ENCODE measurements around the gene VARS1.
A peak's percentile ranks its signal among the peaks of the same experiment; 100 is the strongest.
"Not testable (repeated sequence)": the region's sequence is repeated elsewhere in the genome, so short reads cannot be mapped to it uniquely, and the experiment has no call there.

VARS1 gene

GRCh38 chr6:31795616-31796298, at the start of gene VARS1:
Gene VARS1 (minus strand): TSS chr6:31795752. CDS start chr6:31795217, 535 bp downstream.
- peak; percentile 74 for DNase-seq

DNA sequence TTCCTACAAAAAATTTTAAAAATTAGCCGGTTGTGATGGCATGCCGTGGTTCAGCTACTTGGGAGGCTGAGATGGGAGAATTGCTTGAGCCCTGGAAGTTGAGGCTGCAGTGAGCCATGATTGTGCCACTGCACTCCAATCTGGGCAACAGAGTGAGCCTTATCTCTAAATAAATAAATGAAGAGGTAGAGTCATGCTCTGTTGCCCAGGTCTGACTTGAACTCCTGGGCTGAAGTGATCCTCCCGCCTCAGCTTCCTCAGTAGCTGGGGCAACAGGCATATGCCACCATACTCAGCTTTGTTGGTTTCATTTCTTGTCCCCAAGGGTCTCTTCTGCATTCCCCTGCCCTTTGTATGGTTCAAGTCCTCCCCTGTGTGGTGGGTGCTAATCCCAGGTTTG, 49.0 kb upstream of the VARS1 start:
- no peak for DNase-seq

- DNase-seq, result no peak
These were observed 46.5 kb upstream of the VARS1 start for GRCh38 chr6:31842053-31842452.

- not testable (repeated sequence) for DNase-seq
These were observed 44.2 kb upstream of the VARS1 start for GRCh38 chr6:31839779-31840126.

GRCh38 chr6:31838968-31839367, 43.4 kb upstream of the VARS1 start:
- DNase-seq, result no peak

DNA sequence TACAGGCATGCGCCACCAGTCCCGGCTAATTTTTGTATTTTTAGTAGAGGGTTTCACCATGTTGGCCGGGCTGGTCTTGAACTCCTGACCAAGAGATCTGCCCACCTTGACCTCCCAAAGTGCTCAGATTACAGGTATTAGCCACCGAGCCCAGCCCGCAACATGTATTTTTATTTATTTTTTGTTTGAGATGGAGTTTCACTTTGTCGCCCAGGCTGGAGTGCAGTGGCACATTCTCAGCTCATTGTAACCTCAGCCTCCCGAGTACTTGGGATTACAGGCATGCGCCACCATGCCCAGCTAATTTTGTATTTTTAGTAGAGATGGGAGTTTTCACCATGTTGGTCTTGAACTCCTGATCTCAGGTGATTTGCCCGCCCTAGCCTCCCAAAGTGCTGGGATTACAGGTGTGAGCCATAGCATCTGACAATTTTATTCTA, 42.6 kb upstream of the VARS1 start:
- DNase-seq, result not testable (repeated sequence)

DNA sequence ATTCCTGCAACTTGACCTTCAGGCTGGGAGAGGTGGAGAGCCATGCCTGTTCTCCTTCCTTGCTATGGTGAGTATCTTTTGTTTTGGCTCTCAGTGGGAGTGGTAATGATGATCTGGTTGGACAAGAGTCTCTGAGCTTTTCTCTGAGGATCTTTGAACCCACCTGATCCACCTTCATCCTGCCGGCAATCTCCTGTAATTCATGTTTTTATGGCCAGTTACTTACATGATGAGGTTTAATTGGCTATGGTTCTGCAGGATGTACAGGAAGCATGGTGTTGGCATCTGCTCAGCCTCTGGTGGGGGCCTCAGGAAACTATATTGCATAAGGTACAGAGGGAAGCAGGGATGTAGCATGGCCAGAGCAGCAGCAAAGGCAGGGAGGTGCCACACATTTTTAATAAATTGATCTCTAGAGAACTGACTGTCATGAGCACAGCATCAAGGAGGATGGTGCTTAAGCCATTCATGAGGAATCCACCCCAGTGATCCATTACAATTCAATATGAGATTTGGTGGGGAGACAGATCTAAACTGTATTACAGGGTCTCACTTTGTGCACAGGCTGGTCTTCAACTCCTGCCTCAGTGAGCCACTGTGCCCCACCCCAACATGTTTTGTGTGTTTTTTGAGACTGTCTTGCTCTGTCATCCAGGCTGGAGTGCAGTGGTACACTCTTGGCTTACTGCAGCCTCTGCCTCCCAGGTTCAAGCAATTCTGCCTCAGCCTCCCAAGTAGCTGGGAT, 42.0 kb upstream of the VARS1 start:
- no peak for DNase-seq

- DNase-seq, result no peak
These were observed 41.2 kb upstream of the VARS1 start for GRCh38 chr6:31836474-31837368.

- no peak for DNase-seq
These were observed 40.5 kb upstream of the VARS1 start for GRCh38 chr6:31836047-31836473.

DNA sequence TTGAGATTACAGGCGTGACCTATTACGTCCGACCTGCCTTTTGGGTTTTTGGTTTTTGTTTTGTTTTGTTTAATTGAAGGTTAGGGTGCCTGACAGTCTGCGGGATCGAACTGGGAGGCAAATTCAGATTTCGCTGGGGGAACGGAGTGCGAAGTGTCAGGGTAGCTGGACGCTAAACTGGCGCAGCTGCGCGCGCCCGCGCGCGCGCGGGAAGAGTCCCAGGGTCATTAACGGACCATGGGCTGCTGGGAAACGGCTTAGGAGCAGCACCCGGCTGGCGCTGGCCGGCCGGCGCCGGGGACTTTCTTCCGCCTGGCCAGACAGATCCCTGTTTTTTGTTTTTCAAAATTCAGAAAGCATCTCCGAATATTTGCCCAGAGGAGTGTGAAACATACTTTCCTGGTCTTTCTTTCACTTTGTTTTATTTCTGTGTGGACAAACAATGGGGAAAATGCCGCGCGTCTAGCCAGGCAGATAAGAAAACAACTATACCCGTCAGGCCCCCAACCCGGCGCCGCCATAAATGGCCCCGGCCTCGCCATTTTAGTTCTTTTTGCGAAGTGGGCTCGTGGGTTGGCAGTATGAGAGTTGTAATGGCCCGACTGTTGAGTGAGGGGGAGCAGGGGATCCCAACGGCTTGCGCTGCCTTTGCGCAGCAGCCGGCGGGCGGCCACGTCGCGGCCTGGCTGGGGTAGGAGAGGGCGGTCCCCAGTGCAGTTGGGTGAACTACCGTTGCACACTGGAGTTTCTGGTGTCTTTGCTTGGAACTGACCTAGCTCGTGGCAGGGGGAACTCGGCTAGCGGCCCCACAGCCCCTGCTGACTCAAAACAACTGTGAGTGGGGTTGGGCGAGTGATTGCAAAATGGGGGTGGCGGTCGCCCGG, 39.1 kb upstream of the VARS1 start:
- peak; percentile 85 for DNase-seq

DNA sequence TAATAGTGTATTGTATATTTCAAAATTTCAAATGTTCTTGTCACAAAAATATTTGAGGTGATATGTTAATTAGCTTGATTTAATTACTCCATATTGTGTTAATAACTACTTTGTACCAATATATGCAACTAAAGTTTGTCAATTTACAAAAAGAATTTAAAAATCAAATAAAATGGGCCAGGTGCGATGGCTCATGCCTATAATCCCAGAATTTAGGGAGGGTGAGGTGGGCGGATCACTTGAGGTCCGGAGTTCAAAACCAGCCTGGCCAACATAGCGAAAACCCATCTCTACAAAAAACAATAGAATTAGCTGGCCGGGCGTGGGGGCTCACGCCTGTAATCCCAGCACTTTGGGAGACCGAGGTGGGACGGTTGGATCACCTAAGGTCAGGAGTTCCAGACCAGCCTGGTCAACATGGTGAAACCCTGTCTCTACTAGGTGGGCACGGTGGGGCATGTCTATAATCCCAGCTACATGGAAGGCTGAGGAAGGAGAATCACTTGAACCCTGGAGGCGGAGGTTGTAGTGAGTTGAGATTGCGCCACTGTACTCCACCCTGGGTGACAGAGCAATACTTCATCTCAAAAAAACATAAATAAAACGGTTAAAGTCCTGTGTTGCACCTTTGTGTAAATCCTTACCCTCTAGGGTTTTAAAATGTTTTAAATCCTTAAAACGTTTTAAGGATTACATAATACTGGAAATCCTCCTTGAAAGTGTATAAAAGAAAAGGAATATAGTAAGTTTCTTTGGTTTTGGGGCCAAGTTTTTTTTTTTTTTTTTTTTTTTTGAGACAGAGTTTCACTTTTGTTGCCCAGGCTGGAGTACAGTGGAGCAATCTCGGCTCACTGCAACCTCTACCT, 36.0 kb upstream of the VARS1 start:
- DNase-seq, result no peak

DNA sequence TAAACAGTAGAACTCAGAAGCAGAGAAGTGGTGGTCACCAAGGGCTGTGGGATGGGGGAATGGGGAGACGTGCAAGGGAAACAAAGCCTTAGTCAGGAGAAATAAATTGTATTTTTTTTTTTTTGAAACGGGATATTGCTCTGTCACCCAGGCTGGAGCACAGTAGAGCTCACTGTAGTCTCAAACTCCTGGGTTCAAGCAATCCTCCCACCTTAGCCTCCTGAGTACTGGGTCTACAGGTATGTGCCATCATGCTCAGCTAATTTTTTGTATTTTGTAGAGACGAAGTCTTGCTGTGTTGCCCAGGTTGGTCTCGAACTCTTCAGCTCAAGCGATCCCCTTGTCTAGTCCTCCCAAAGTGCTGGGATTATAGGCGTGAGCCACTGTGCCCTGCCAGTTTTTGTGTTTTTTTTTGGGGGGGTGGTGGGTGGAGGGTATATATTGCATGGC, 35.4 kb upstream of the VARS1 start:
- no peak for DNase-seq

DNA sequence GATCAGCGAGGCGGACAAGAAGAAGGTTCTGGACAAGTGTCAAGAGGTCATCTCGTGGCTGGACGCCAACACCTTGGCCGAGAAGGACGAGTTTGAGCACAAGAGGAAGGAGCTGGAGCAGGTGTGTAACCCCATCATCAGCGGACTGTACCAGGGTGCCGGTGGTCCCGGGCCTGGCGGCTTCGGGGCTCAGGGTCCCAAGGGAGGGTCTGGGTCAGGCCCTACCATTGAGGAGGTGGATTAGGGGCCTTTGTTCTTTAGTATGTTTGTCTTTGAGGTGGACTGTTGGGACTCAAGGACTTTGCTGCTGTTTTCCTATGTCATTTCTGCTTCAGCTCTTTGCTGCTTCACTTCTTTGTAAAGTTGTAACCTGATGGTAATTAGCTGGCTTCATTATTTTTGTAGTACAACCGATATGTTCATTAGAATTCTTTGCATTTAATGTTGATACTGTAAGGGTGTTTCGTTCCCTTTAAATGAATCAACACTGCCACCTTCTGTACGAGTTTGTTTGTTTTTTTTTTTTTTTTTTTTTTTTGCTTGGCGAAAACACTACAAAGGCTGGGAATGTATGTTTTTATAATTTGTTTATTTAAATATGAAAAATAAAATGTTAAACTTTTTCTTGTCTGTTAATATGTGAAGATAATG, 34.2 kb upstream of the VARS1 start:
- peak; percentile 73 for DNase-seq

- peak; percentile 100 for DNase-seq
These were observed 31.9 kb upstream of the VARS1 start, which contains the start of gene HSPA1B for GRCh38 chr6:31827286-31828079. Gene HSPA1B (plus strand): TSS chr6:31827738. CDS start chr6:31827951, 213 bp downstream.

DNA sequence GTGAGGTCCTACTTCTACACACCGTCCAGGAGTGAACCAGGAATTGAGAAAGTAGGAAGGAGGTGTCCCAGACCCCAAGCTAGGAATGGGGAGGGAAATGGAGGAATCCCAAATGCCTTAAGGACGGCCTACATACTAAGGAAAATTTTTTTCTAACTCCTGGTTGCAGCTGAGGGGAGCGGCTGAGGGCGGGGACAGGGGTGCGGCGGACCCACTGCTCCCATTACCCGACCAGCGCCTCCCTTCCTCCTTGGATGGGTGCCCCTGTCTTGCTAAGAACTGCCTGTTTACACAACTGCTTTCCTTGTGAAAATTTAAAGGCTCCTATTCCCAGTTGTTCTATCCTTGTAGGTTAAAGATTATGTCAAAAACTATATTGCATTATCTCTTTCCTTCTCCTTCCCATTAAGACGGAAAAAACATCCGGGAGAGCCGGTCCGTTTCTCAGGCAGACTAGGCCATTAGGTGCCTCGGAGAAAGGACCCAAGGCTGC, 31.3 kb upstream of the VARS1 start:
- DNase-seq, result no peak

- no peak for DNase-seq
These were observed 30.0 kb upstream of the VARS1 start for GRCh38 chr6:31825553-31825952.

- not testable (repeated sequence) for DNase-seq
These were observed 28.1 kb upstream of the VARS1 start for GRCh38 chr6:31823592-31824196.

- DNase-seq, result no peak
These were observed 26.7 kb upstream of the VARS1 start for GRCh38 chr6:31822036-31822821.
